ENCODE data around the gene ZNF362. TPM values are rescaled to one million over a fixed set of nuclear protein-coding genes. Genes with fewer than 3 reads are reported as not detected.

Gene ZNF362
- total and polyA plus RNA-seq, 2 of the 13 experiments (the other 11 are each of a cell fraction or from before 2014, with no cell fraction given), result 8.3 to 14.2 TPM

GRCh38 chr1:33257772-33258712, 1.8 kb downstream of the ZNF362 start (continued):
- no peak for TF ChIP-seq ATF6 (CRISPR knock-in tag; conservative IDR thresholded peaks at IDR 0.05)
- peak; percentile 67 for TF ChIP-seq SAP130 (CRISPR knock-in tag; IDR thresholded peaks at IDR 0.05; ENCODE audit: low read depth)
- no peak for TF ChIP-seq ATF4 (CRISPR knock-in tag; IDR thresholded peaks at IDR 0.05)
- TF ChIP-seq NR2F1 (CRISPR knock-in tag; IDR thresholded peaks at IDR 0.05), result peak in 1 of 2 experiments; percentile 53; a peak in 1 of 4 replicates
- TF ChIP-seq MAFF (IDR thresholded peaks at IDR 0.05; ENCODE audit: low read depth, low read length), result no peak
- peak; percentile 43; the same call in 1 of the 2 replicates for TF ChIP-seq RCOR2 (CRISPR knock-in tag; IDR thresholded peaks at IDR 0.05)
- 0 out of 2 replicates have a peak, but pooled peaks have one; percentile 64 for TF ChIP-seq ZBTB34 (CRISPR knock-in tag; IDR thresholded peaks at IDR 0.05)
- TF ChIP-seq TEAD2 (CRISPR knock-in tag; IDR thresholded peaks at IDR 0.05), result no peak
- no peak for TF ChIP-seq MAFG (CRISPR knock-in tag; IDR thresholded peaks at IDR 0.05)
- TF ChIP-seq FUBP1 (CRISPR knock-in tag; IDR thresholded peaks at IDR 0.05; ENCODE audit: borderline replicate concordance), result peak; percentile 50; the same call in 1 of the 2 replicates
- no peak for TF ChIP-seq HCFC1 (IDR thresholded peaks at IDR 0.05; ENCODE audit: low read depth, low read length)
- TF ChIP-seq ATF5 (CRISPR knock-in tag; IDR thresholded peaks at IDR 0.05; ENCODE audit: low read depth), result no peak
- TF ChIP-seq ZNF121 (CRISPR knock-in tag; IDR thresholded peaks at IDR 0.05), result 0 out of 2 replicates have a peak, but pooled peaks have one; percentile 30
- no peak for TF ChIP-seq SP1 (IDR thresholded peaks at IDR 0.05)
- no peak for TF ChIP-seq SP1 (CRISPR knock-in tag; IDR thresholded peaks at IDR 0.05)
- TF ChIP-seq NFKB2 (CRISPR knock-in tag; IDR thresholded peaks at IDR 0.05; ENCODE audit: borderline replicate concordance), result peak; percentile 89; the same call in 1 of the 2 replicates
- no peak for TF ChIP-seq AGO1 (IDR thresholded peaks at IDR 0.05; ENCODE audit: low read depth, low read length, poor library complexity, severe bottlenecking)
- no peak; the same call in 1 of the 2 replicates for TF ChIP-seq MTA1 (CRISPR knock-in tag; IDR thresholded peaks at IDR 0.05; ENCODE audit: borderline replicate concordance)
- no peak for TF ChIP-seq ZIK1 (CRISPR knock-in tag; IDR thresholded peaks at IDR 0.05; ENCODE audit: borderline replicate concordance, low read depth)
- TF ChIP-seq PTBP1 (IDR thresholded peaks at IDR 0.05; ENCODE audit: low read depth, low read length, poor library complexity, severe bottlenecking), result no peak
- peak; percentile 46; the same call in 1 of the 2 replicates for TF ChIP-seq ZNF792 (CRISPR knock-in tag; IDR thresholded peaks at IDR 0.05)

Measured in HepG2 (cell line).